Upper lobe of left lung (tissue), 6 donors: ENCODE data around the gene TJP3. TPM values are rescaled to one million over a fixed set of nuclear protein-coding genes. Genes with fewer than 3 reads are reported as not detected.
"Not testable (repeated sequence)": the region's sequence is repeated elsewhere in the genome, so short reads cannot be mapped to it uniquely, and the experiment has no call there.

Experiments
- ATAC-seq, 2 donors: fragments of 200-7000 bp; cut with Tn5 transposase; one replicate each; pipeline ENCODE4 v1.9.1; 2022; ENCODE audit warnings: mild to moderate bottlenecking in 2 of 2, moderate library complexity in 2 of 2; ENCODE audit not compliant: low FRiP score in 2 of 2
- DNase-seq, 2 donors: peaks; one replicate each; pipeline ENCODE4 v3.0.0-alpha.2; 2019 to 2020
- H3K27ac ChIP-seq, 4 donors: fragments of 200-600 bp; sonication (generic); one replicate each; pipeline ENCODE4 v1.5.1; 2016 to 2019
- H3K27me3 ChIP-seq, 4 donors: fragments of 200-600 bp; sonication (generic); one replicate each; pipeline ENCODE4 v1.5.1; 2017 to 2019
- H3K36me3 ChIP-seq, 4 donors: fragments of 200-600 bp; sonication (generic); one replicate each; pipeline ENCODE4 v1.5.1; 2016 to 2019
- H3K4me1 ChIP-seq, 4 donors: fragments of 200-600 bp; sonication (generic); one replicate each; pipeline ENCODE4 v1.5.1; 2018 to 2019
- H3K4me3 ChIP-seq, 4 donors: fragments of 200-600 bp; sonication (generic); one replicate each; pipeline ENCODE4 v1.5.1; 2017 to 2019; ENCODE audit warnings: mild to moderate bottlenecking in 2 of 4, moderate library complexity in 1 of 4
- H3K9me3 ChIP-seq, 4 donors: fragments of 200-600 bp; sonication (generic); one replicate each; pipeline ENCODE4 v1.5.1; 2018 to 2019
- EP300 ChIP-seq, 4 donors: sonication (generic); formaldehyde crosslinking; IDR thresholded peaks; one replicate each; pipeline ENCODE4 v1.5.1; 2017; ENCODE audit warnings: antibody characterized with exemption in 4 of 4, control low read depth in 2 of 4
- POLR2A ChIP-seq, 4 donors: fragments of 450-650 bp; IDR thresholded peaks; one replicate each; pipeline ENCODE4 v1.5.1; 2016 to 2017; ENCODE audit warnings: antibody characterized with exemption in 4 of 4, mild to moderate bottlenecking in 2 of 4
- POLR2AphosphoS5 ChIP-seq, 2 donors: sonication (generic); formaldehyde crosslinking; IDR thresholded peaks; one replicate each; pipeline ENCODE4 v1.5.1; 2017; ENCODE audit warnings: antibody characterized with exemption in 2 of 2
- WGBS, 2 donors: methylation state at CpG; one replicate each; pipeline ENCODE4 v1.1.5; 2017 to 2018; 5-methylcytosine and 5-hydroxymethylcytosine counted together
- total RNA-seq, 6 donors: library from RNA; depleted of rRNA in 4 of 6; stranded (reverse); fragments of >200 nt in 4 of 6; gene quantifications; one replicate each; pipeline versions ENCODE4 v1.1.0 to v1.2.1, GENCODE V29; 2016 to 2021
- TF ChIP-seq, protein P1 (sequence below), 6 experiments: fragments of 450-650 bp in 4 of 6; fragments of 200-600 bp in 2 of 6; sonication (generic) in 2 of 6; IDR thresholded peaks; one replicate each; pipeline ENCODE4 v1.5.1; 2016 to 2019; ENCODE audit warnings: antibody characterized with exemption in 6 of 6
- donor health status: DM: no; HTN: no; CAD: no; lungs with moderate emphysema.
- donor health status: DM: no; HTN: yes; CAD: no; lungs with severe emphysema.

The TJP3 gene
- total RNA-seq, 6 donors from 2014 or later: 27.2 to 94.3 (median 55.5) TPM

DNA sequence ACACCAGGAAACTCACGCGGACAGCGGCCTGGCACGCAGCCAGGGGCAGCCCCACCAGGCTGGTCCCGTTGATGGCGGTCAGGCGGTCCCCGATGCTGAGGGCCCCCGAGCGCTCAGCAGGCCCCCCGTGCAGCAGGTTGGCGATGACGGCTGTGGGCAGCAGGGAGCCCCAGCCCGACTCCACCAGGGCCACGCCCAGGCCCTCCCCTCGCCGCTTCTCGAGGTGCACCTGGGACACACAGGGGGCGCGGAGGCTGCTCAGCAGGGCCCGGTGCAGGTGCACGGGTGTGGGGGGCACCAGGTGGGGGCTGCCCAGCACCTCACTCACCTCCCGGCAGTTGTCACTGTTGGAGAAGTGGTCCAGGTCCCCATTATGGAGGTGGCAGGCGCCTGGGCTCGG, 44.3 kb downstream of the TJP3 start:
- Histone ChIP-seq H3K9me3 (no peaks in the 10 kb centered on the region), H3K27ac (no peak overlapping the region), H3K27me3 (no peaks in the 10 kb centered on the region), H3K4me3 (no peak overlapping the region), H3K4me1 (no peaks in the 10 kb centered on the region), H3K36me3 (peaks cover 12 to 55% (median 49%) of the 10 kb centered on the region in 4 donors)
- TF ChIP-seq EP300 (IDR thresholded peaks at IDR 0.05): no peak
- TF ChIP-seq POLR2A (IDR thresholded peaks at IDR 0.05): no peak
- TF ChIP-seq POLR2AphosphoS5 (IDR thresholded peaks at IDR 0.05): no peak
- TF ChIP-seq, protein P1, sequence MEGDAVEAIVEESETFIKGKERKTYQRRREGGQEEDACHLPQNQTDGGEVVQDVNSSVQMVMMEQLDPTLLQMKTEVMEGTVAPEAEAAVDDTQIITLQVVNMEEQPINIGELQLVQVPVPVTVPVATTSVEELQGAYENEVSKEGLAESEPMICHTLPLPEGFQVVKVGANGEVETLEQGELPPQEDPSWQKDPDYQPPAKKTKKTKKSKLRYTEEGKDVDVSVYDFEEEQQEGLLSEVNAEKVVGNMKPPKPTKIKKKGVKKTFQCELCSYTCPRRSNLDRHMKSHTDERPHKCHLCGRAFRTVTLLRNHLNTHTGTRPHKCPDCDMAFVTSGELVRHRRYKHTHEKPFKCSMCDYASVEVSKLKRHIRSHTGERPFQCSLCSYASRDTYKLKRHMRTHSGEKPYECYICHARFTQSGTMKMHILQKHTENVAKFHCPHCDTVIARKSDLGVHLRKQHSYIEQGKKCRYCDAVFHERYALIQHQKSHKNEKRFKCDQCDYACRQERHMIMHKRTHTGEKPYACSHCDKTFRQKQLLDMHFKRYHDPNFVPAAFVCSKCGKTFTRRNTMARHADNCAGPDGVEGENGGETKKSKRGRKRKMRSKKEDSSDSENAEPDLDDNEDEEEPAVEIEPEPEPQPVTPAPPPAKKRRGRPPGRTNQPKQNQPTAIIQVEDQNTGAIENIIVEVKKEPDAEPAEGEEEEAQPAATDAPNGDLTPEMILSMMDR (IDR thresholded peaks at IDR 0.05): no peak
- no peak for ATAC-seq
- peak in 1 of 2 donors; percentile 80 for DNase-seq
- 87 to 95% methylated on average over 8 to 23 of the region's 25 CpGs for WGBS, 2 donors

DNA sequence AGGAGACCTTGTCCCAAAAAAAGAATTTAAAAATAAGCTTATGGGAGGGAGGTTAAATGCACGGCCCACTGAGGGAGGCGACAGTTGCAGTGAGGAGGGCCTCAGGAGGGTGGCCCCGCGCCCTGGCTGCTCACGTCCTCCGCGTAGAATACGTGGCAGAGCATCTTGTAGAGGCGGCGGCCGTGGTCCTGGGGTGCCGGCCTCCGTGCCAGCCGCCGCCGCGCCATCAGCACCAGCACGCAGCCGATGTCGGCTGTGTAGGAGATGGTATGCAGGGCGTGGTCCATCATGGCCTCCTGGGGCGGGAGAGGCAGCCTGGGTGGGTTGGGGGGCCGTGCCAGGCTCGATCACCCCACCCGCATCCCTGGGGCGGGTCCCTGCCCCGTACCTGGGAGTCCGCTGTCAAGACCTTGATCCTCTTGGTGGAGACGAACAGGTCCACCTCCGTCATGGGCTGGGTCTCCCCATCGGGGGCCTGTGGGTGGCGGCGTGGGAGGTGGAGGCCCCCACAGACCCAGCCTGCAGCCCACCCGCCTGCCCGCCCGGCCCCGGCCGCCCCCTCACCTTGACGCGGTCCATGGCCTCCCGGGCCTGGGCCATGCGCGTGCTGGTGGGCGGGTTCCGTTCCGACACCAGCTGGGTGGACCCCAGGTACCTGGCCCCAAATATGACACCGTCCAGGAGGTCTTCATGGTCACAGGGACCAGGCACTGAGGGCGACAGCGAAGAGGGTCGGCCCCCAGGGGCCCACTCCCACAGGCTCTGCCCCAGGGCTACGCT, 45.6 kb downstream of the TJP3 start:
- peak in 1 of 2 donors; percentile 82 for DNase-seq
- TF ChIP-seq POLR2AphosphoS5 (IDR thresholded peaks at IDR 0.05) (no peak), POLR2A (IDR thresholded peaks at IDR 0.05) (no peak), EP300 (IDR thresholded peaks at IDR 0.05) (no peak)
- TF ChIP-seq, protein P1 (IDR thresholded peaks at IDR 0.05): no peak
- 94 to 98% methylated on average over 24 to 40 of the region's 51 CpGs for WGBS, 2 donors
- Histone ChIP-seq H3K27me3 (no peaks in the 10 kb centered on the region), H3K9me3 (no peaks in the 10 kb centered on the region), H3K4me3 (no peak overlapping the region), H3K36me3 (peaks cover 12 to 66% (median 56%) of the 10 kb centered on the region in 4 donors), H3K4me1 (peaks cover 0 to 2% (median under 1%) of the 10 kb centered on the region in 4 donors), H3K27ac (no peak overlapping the region)
- ATAC-seq: peak in 1 of 2 donors; percentile 13

DNA sequence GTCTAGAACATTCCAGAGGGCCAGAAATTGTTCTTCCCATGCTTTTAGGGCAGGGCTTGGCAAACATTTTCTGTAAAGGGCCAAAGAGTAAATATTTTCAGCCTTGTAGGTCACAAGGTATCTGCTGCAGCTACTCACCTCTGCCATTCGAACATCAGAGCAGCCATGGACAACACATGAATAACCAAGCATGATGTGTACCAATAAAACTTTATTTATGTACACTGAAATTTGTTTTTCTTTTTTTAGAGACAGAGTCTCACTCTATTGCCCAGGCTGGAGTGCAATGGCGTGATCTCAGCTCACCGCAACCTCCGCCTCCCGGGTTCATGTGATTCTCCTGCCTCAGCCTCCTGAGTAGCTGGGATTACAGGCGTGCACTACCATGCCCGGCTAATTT, 49.5 kb downstream of the TJP3 start:
- not testable (repeated sequence) for H3K9me3 ChIP-seq, ATAC-seq, H3K4me3 ChIP-seq, H3K27me3 ChIP-seq, H3K27ac ChIP-seq, DNase-seq
- Histone ChIP-seq H3K36me3 (peaks cover 0 to 47% (median 30%) of the 10 kb centered on the region in 4 donors), H3K4me1 (peaks cover 22 to 30% (median 28%) of the 10 kb centered on the region in 4 donors)
- 97 to 98% methylated on average over 7 of the region's 7 CpGs for WGBS, 2 donors

DNA sequence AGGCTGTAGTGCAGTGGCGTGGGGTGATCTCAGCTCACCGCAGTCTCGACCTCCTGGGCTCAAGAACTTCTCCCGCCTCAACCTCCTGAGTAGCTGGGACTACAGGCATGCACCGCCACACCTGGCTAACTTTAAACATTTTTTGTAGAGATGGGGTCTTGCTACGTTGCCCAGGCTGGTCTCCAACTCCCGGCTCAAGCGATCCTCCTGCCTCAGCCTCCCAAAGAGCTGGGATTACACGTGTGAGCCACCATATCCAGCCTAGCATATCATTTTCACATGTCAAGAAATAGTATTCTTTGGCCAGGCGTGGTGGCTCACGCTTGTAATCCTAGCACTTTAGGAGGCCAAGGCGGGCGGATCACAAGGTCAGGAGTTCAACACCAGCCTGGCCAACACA, 50.1 kb downstream of the TJP3 start:
- not testable (repeated sequence) for ATAC-seq, H3K9me3 ChIP-seq, H3K27ac ChIP-seq, H3K4me3 ChIP-seq, H3K27me3 ChIP-seq, DNase-seq
- 95 to 96% methylated on average over 11 to 13 of the region's 13 CpGs for WGBS, 2 donors
- Histone ChIP-seq H3K4me1 (peaks cover 25 to 33% (median 32%) of the 10 kb centered on the region in 4 donors), H3K36me3 (peaks cover 0 to 41% (median 24%) of the 10 kb centered on the region in 4 donors)

DNA sequence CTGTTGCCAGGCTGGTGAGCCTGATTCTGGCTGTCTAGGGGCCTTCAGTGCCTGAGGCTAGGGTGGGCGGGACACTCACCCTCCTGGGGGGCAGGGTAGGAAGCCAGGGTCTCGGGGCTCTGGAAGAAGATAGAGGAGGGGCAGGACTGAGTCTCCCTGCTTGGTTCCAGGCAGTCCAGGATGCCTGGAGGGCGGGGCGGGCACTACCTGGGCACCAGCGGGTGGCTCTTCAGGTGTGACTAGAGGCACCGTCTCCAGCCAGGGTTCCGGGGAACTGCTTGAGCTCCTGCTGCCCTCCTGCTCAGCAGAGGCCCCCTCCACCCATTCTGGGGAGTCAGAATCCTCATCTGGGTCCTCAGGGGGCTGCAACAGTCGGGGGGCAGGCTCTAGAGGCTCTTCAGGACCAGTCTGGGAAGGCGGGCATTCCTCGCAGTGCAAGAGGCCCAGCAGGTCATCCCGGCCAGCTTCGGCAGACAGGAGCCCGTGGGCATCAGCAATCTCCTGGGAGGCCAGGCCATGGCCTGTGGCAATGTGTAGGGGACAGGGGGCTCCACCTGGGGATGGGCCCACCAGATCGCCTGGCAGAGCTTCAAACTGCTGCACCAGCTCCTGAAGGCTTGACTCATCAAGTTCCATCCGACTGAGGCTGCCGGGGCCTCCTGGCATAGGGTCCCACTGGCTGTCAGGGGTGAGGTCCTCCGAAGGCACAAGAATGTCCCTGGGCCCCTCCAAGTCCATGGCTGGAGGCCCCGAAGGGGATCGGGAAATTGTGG, 51.5 kb downstream of the TJP3 start:
- H3K27ac ChIP-seq: no peak overlapping the region
- WGBS, 2 donors: 91 to 95% methylated on average over 8 to 17 of the region's 19 CpGs
- peaks cover 0 to 29% (median 16%) of the 10 kb centered on the region in 4 donors for H3K36me3 ChIP-seq
- TF ChIP-seq, protein P1 (IDR thresholded peaks at IDR 0.05): no peak
- no peak for TF ChIP-seq POLR2AphosphoS5 (IDR thresholded peaks at IDR 0.05)
- TF ChIP-seq POLR2A (IDR thresholded peaks at IDR 0.05): no peak
- TF ChIP-seq EP300 (IDR thresholded peaks at IDR 0.05): no peak
- H3K4me1 ChIP-seq: peaks cover 34 to 43% (median 38%) of the 10 kb centered on the region in 4 donors
- no peak overlapping the region for H3K4me3 ChIP-seq
- DNase-seq (peak in 1 of 2 donors; percentile 64), ATAC-seq (no peak)
- no peaks in the 10 kb centered on the region for H3K27me3 ChIP-seq
- H3K9me3 ChIP-seq: no peaks in the 10 kb centered on the region
